ENCODE data around the gene RPRD2. TPM values are rescaled to one million over a fixed set of nuclear protein-coding genes. Genes with fewer than 3 reads are reported as not detected.

RPRD2 gene
- total RNA-seq, 1 donor from 2014 or later: 26.9 TPM

GRCh38 chr1:150332651-150333290, 31.2 kb upstream of the RPRD2 start:
- no peaks in the 10 kb centered on the region for H3K36me3 Mint-ChIP-seq (ENCODE audit: unreplicated experiment)
- H3K27ac Mint-ChIP-seq (ENCODE audit: unreplicated experiment): peak overlapping the region; percentile 30
- no peak for DNase-seq
- no peak for TF ChIP-seq CTCF (IDR thresholded peaks at IDR 0.05; ENCODE audit: partially characterized antibody, unreplicated experiment)
- H3K4me1 Mint-ChIP-seq (ENCODE audit: low read depth, unreplicated experiment): no peaks in the 10 kb centered on the region
- peaks cover 2% of the 10 kb centered on the region for H3K9me3 Mint-ChIP-seq (ENCODE audit: unreplicated experiment)
- H3K4me3 Mint-ChIP-seq (ENCODE audit: unreplicated experiment): no peak overlapping the region
- H3K27me3 Mint-ChIP-seq (ENCODE audit: unreplicated experiment): no peaks in the 10 kb centered on the region

- DNase-seq: no peak
- Mint-ChIP-seq H3K4me3 (ENCODE audit: unreplicated experiment) (no peak overlapping the region), H3K27ac (ENCODE audit: unreplicated experiment) (no peak overlapping the region), H3K4me1 (ENCODE audit: low read depth, unreplicated experiment) (no peaks in the 10 kb centered on the region), H3K36me3 (ENCODE audit: unreplicated experiment) (no peaks in the 10 kb centered on the region), H3K27me3 (ENCODE audit: unreplicated experiment) (peaks cover 2% of the 10 kb centered on the region), H3K9me3 (ENCODE audit: unreplicated experiment) (no peaks in the 10 kb centered on the region)
- TF ChIP-seq CTCF (IDR thresholded peaks at IDR 0.05; ENCODE audit: partially characterized antibody, unreplicated experiment): no peak
Observed at GRCh38 chr1:150346316-150346715, 17.6 kb upstream of the RPRD2 start.

GRCh38 chr1:150352866-150353265, 11.1 kb upstream of the RPRD2 start:
- Mint-ChIP-seq H3K27ac (ENCODE audit: unreplicated experiment) (no peak overlapping the region), H3K4me1 (ENCODE audit: low read depth, unreplicated experiment) (no peaks in the 10 kb centered on the region), H3K36me3 (ENCODE audit: unreplicated experiment) (no peaks in the 10 kb centered on the region), H3K9me3 (ENCODE audit: unreplicated experiment) (no peaks in the 10 kb centered on the region), H3K4me3 (ENCODE audit: unreplicated experiment) (no peak overlapping the region), H3K27me3 (ENCODE audit: unreplicated experiment) (no peaks in the 10 kb centered on the region)
- no peak for TF ChIP-seq CTCF (IDR thresholded peaks at IDR 0.05; ENCODE audit: partially characterized antibody, unreplicated experiment)
- no peak for DNase-seq

GRCh38 chr1:150362721-150363425, 1.1 kb upstream of the RPRD2 start:
- no peak for TF ChIP-seq CTCF (IDR thresholded peaks at IDR 0.05; ENCODE audit: partially characterized antibody, unreplicated experiment)
- H3K27me3 Mint-ChIP-seq (ENCODE audit: unreplicated experiment): no peaks in the 10 kb centered on the region
- H3K9me3 Mint-ChIP-seq (ENCODE audit: unreplicated experiment): peaks cover 8% of the 10 kb centered on the region
- H3K4me3 Mint-ChIP-seq (ENCODE audit: unreplicated experiment): peak overlapping the region; percentile 93
- H3K4me1 Mint-ChIP-seq (ENCODE audit: low read depth, unreplicated experiment): peaks cover 22% of the 10 kb centered on the region
- peak overlapping the region; percentile 91 for H3K27ac Mint-ChIP-seq (ENCODE audit: unreplicated experiment)
- DNase-seq: no peak
- H3K36me3 Mint-ChIP-seq (ENCODE audit: unreplicated experiment): no peaks in the 10 kb centered on the region
